Stimulated activated CD4-positive, alpha-beta T cell treated with anti-CD3 and anti-CD28 coated beads, Interleukin-1b, Interleukin-23, amount 100 ng/mL, for 4 hours (primary cell): Measurements from ENCODE around the gene ZFP14.
A peak's percentile ranks its signal among the peaks of the same experiment; 100 is the strongest.
"Not testable (repeated sequence)": the region's sequence is repeated elsewhere in the genome, so short reads cannot be mapped to it uniquely, and the experiment has no call there.

Experiments
- DNase-seq, 2 donors: peaks; one replicate each; pipeline ENCODE4 v3.0.0-alpha.2; 2020; ENCODE audit warnings: low read depth in 2 of 2

ZFP14 gene

DNA sequence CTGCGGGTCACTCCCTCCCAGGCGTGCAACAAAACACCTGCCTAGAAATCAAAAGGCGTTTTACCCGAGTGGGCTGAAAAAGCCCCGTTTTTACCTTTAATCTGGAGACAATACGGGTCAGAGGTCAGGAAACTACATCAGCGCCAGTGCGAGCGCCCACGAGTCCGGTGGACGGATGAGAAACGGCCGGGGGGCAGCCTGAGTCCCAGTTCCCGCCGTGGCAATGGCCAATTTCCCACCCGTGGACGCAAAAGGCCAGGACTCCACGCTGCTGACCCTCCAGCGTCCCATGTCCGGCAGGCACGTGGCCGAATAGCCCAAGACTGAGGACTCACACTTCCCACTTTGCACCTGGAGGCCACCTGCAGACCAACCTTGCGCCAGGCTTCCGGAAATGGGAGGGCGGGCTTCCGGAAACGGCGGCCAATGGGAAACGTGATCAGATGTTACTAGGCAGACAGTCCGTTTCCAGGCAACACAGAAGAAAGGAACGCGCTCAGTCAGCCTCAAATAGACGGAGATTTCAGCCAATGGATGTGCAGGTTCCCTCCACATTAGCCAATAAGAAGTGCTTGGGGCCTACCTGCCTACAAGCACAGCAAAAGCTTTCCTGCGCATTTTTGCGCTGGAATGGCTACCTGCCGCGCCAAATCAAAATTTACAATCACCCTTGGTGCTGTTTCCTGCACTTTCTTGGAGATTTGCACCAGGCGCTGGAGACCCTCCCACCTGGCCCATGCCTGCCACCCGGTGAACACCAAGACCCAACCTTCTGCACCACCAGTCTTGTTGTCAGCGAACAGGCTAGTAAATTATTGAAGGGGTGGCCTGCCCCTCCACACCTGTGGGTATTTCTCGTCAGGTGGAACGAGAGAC lies 47.4 kb downstream of the ZFP14 start:
- DNase-seq = peak; percentile 15 to 36

DNA sequence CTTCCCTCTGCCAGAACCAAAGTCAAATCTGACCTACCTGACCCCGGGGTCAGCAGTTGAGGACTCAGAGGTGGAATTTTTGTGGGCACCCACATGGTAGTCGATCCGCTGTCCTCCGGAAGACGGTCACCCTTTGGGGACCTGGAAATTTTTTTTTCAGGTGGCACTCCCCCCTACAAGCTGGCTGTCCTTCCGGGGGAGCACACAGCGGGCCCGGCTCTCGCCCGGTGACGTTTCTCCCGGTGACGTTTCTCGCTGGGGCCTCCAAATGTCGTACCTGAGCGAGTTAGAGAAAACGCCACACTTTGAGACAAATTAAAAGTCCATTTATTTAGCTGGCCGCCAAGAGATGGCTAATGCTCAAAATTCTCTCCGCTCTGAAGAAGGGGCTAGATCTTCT lies 48.8 kb downstream of the ZFP14 start:
- DNase-seq = no peak

GRCh38 chr19:36329534-36329933 lies 49.5 kb downstream of the ZFP14 start:
- not testable (repeated sequence) for DNase-seq

DNA sequence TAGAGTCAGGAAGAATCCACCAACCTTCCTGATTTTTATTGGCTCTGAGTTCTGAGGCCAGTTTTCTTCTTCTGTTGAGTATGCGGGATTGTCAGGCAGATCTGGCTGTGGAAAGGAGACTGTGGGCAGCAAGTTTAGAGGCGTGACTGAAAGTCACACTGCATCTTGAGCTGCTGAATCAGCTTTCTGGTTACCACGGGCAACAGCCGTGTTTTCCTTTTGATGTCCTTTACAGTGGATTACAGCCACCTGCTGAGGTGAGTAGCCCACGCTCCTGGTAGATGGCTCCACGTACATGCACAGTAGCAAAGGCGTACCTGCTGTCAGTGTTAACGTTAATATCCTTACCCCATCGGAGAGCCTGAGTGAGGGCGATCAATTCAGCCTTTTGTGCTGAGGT lies 52.4 kb downstream of the ZFP14 start:
- not testable (repeated sequence) for DNase-seq

DNA sequence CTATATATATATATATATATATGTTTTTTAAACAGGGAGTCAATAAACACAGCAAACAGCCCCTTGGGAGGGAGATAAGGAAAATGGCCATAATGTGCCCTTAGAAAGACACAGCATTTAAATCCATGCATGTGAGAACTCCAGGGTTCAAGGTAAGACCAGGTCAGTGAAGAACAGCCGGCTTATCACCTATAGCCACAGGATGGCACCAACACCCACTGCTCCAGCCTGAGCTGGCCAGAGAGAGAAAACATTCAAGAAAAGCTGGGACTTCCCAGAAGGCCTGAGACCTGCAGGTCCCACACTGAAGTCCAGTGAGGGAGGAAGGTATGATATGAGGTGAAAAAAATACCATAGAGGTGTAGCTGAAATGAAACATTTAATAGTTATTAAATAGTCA lies 63.8 kb downstream of the ZFP14 start:
- DNase-seq = not testable (repeated sequence)

- not testable (repeated sequence) for DNase-seq
These were observed 64.9 kb downstream of the ZFP14 start for GRCh38 chr19:36314053-36314452.

GRCh38 chr19:36311098-36311760 lies 67.8 kb downstream of the ZFP14 start:
- DNase-seq = not testable (repeated sequence)

DNA sequence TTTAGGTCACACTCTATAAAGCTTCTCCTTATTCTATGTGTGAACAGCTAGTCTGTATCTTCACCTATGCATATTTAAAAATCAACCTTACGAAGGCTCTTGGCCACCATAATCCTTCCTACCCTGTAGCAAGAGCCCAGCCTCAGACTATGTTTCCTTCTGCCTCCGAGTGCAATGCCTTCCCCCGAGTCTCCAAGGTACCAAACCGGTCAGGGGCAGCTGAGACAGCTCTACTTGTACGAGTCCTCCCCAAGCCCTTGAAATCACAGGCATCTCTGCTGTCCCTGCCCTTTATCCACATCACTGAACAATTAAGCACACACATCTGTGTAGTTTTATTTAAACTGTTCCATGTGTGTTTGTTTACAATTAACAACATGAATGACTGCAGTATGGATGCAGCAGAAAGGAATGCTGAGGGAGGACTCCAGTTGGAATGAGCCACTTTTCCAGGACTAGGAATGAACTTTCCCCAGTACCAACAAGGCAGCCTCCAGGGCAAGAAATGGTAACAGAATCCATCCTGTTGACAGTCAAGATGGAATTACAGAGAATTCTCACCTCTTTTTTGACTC lies 68.5 kb downstream of the ZFP14 start:
- not testable (repeated sequence) for DNase-seq

DNA sequence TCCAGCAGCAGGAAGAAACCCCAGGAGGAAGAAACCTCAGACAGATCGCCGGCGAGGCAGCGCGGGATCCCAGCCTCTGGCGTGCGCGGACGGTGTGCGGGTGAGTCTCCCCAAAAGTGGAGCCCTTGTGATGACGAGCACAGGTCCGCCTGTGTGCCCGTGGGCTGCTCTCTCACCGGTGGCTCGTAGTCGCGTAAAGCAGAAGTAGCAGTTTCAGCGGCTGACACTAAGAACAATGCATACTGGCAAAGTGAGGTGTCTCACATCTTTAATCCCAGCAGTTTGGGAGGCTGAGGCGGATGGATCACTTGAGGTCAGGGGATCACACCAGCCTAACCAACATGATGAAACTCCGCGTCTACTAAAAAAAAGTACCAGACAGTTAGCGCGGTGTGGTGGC lies 69.2 kb downstream of the ZFP14 start:
- DNase-seq = not testable (repeated sequence)

- not testable (repeated sequence) for DNase-seq
These were observed 69.7 kb downstream of the ZFP14 start for GRCh38 chr19:36309309-36309708.

GRCh38 chr19:36292317-36292716 lies 86.7 kb downstream of the ZFP14 start:
- not testable (repeated sequence) for DNase-seq
